Nephron progenitor cell (in vitro differentiated cells): Measurements from ENCODE around the gene RFFL.

ENCODE experiments used
- DNase-seq: peaks from one replicate; pipeline ENCODE4 v3.0.0; 2021
- H3K27ac Mint-ChIP-seq: 2 replicates; pipeline ENCODE4 v1.8.0; 2021; ENCODE audit warnings: mild to moderate bottlenecking, moderate library complexity, mixed read lengths
- H3K27me3 Mint-ChIP-seq: 2 replicates; pipeline ENCODE4 v1.8.0; 2021; ENCODE audit warnings: mild to moderate bottlenecking, low read depth, mixed read lengths; ENCODE audit not compliant: poor library complexity
- H3K36me3 Mint-ChIP-seq: 2 replicates; pipeline ENCODE4 v1.8.0; 2021; ENCODE audit warnings: low read depth, mixed read lengths
- H3K4me1 Mint-ChIP-seq: 2 replicates; pipeline ENCODE4 v1.8.0; 2021; ENCODE audit warnings: mixed read lengths
- H3K4me3 Mint-ChIP-seq: 2 replicates; pipeline ENCODE4 v1.8.0; 2021; ENCODE audit warnings: mild to moderate bottlenecking, moderate library complexity, mixed read lengths
- H3K9me3 Mint-ChIP-seq: 2 replicates; pipeline ENCODE4 v1.8.0; 2021; ENCODE audit warnings: mild to moderate bottlenecking, moderate library complexity, mixed read lengths
- CTCF ChIP-seq: fragments of 200-600 bp; sonication (generic); IDR thresholded peaks from 2 replicates; pipeline ENCODE4 v1.5.0; 2021; ENCODE audit warnings: antibody characterized with exemption

The RFFL gene

GRCh38 chr17:35017021-35017420 is 46.5 kb downstream of the RFFL start:
- no peak for TF ChIP-seq CTCF
- peaks cover 12% of the 10 kb centered on the region for H3K4me1 Mint-ChIP-seq
- no peak for DNase-seq
- no peak overlapping the region for H3K4me3 Mint-ChIP-seq
- H3K27me3 Mint-ChIP-seq, result no peaks in the 10 kb centered on the region
- no peaks in the 10 kb centered on the region for H3K36me3 Mint-ChIP-seq
- H3K27ac Mint-ChIP-seq, result peak overlapping the region; percentile 4
- no peaks in the 10 kb centered on the region for H3K9me3 Mint-ChIP-seq

GRCh38 chr17:35016369-35016768 is 47.1 kb downstream of the RFFL start:
- Mint-ChIP-seq H3K27me3 (no peaks in the 10 kb centered on the region), H3K9me3 (no peaks in the 10 kb centered on the region), H3K4me3 (no peak overlapping the region), H3K27ac (no peak overlapping the region), H3K4me1 (peaks cover 18% of the 10 kb centered on the region), H3K36me3 (no peaks in the 10 kb centered on the region)
- no peak for TF ChIP-seq CTCF
- DNase-seq, result no peak

GRCh38 chr17:35011671-35012216 is 51.8 kb downstream of the RFFL start:
- Mint-ChIP-seq H3K4me1 (peaks cover 28% of the 10 kb centered on the region), H3K27ac (peak overlapping the region; percentile 80), H3K4me3 (no peak overlapping the region), H3K36me3 (peaks cover 23% of the 10 kb centered on the region), H3K27me3 (no peaks in the 10 kb centered on the region), H3K9me3 (no peaks in the 10 kb centered on the region)
- no peak for TF ChIP-seq CTCF
- DNase-seq, result peak; percentile 10

GRCh38 chr17:35010093-35010492 is 53.4 kb downstream of the RFFL start:
- no peaks in the 10 kb centered on the region for H3K27me3 Mint-ChIP-seq
- H3K9me3 Mint-ChIP-seq, result no peaks in the 10 kb centered on the region
- no peak for TF ChIP-seq CTCF
- H3K36me3 Mint-ChIP-seq, result peaks cover 34% of the 10 kb centered on the region
- no peak overlapping the region for H3K27ac Mint-ChIP-seq
- peaks cover 28% of the 10 kb centered on the region for H3K4me1 Mint-ChIP-seq
- H3K4me3 Mint-ChIP-seq, result no peak overlapping the region
- DNase-seq, result no peak

- DNase-seq, result no peak
- Mint-ChIP-seq H3K4me1 (peaks cover 20% of the 10 kb centered on the region), H3K4me3 (no peak overlapping the region), H3K36me3 (peaks cover 49% of the 10 kb centered on the region), H3K9me3 (no peaks in the 10 kb centered on the region), H3K27me3 (no peaks in the 10 kb centered on the region), H3K27ac (no peak overlapping the region)
- TF ChIP-seq CTCF, result no peak
These were observed 56.5 kb downstream of the RFFL start for GRCh38 chr17:35006961-35007360.

GRCh38 chr17:35006345-35006744 is 57.2 kb downstream of the RFFL start:
- no peak for DNase-seq
- no peak overlapping the region for H3K4me3 Mint-ChIP-seq
- H3K36me3 Mint-ChIP-seq, result peaks cover 55% of the 10 kb centered on the region
- H3K9me3 Mint-ChIP-seq, result no peaks in the 10 kb centered on the region
- H3K27ac Mint-ChIP-seq, result no peak overlapping the region
- no peak for TF ChIP-seq CTCF
- peaks cover 14% of the 10 kb centered on the region for H3K4me1 Mint-ChIP-seq
- no peaks in the 10 kb centered on the region for H3K27me3 Mint-ChIP-seq
